ENCODE measurements around the gene NOTUM.
A peak's percentile ranks its signal among the peaks of the same experiment; 100 is the strongest.
"Not testable (repeated sequence)": the region's sequence is repeated elsewhere in the genome, so short reads cannot be mapped to it uniquely, and the experiment has no call there.

The NOTUM gene

DNA sequence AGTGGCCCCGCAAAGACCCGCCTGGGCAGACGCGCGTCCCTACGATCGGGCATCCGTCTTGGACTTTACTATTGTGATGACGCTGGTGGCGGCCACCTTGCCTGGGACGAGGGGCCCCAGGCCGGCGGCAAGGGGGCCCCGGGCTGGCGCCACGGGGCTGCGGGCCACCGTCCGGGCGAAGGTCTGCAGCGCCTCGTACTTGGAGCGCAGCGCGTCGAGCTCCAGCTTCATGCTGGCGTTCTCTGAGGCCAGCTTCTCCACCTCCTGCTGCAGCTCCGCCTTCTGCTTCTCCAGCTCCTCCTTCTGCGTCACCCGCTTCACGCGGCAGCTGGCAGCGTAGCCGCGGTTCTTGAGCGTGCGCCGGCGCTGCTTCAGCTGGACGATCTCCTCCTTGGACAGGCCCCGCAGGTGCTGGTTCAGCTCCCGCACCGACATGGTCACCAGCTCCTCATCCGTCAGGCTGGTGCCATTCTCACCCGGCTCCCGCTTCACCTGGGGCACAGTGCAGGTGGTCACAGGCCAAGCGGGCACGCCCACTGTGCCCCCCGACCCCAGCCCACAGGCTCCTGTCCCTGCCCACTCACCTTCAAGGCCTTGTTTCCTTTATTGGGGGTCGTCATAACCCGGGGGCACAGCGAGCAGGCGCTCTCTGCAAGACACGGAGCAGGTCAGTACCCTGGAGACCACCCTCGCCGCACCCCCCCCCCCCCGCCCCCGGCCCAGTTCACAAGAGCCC is 38.3 kb downstream of the NOTUM start:
- DNase-seq = peak in 1 of 3 donors; percentile 42

- DNase-seq = no peak
These were observed 38.9 kb downstream of the NOTUM start for GRCh38 chr17:81921996-81922565.

GRCh38 chr17:81921537-81921862 is 39.5 kb downstream of the NOTUM start:
- no peak for DNase-seq

DNA sequence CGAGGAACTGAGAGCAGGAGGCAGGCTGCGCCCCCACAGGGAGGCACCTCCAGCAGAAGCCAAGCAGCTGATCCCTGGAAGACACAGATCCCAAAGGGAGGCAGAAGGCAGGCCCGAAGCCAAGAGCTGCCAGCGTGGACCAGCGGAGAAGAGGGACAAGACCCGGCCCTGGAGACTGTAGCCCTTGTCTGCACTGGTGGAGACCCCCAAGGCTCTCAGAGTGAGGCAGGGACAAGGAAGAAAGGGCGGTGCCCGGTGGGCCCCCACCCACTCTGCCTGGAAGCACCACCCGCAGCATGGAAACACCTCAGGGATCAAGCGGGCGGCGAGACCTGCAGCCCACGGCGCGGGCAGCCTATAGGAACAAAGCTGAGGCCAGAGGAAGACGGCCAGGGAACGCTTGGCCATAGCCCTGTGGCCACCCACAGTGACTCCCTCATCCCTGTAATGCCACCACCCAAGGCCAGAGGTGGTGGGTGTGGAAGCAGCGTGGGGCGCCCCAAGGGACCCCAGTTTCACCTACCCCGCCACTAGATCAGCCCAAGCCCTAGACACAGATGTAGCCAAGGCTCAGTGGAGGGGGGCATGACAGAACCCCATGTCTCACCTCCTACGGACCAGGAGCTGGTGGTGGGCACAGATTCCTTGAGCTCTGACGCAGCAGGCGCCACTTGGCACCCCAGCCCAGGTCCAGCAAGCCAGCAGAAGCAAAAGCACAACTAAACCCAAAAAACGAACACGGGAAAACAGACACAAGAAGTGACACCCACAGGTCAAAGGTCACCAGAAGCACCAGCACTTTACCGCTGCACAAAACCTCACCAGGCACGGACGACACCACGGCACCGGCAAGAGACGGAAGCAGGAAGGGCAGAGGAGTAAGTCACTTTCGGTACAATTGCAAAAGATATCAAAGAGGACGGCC is 40.1 kb downstream of the NOTUM start:
- peak; percentile 62 to 68 (median 64) for DNase-seq

DNA sequence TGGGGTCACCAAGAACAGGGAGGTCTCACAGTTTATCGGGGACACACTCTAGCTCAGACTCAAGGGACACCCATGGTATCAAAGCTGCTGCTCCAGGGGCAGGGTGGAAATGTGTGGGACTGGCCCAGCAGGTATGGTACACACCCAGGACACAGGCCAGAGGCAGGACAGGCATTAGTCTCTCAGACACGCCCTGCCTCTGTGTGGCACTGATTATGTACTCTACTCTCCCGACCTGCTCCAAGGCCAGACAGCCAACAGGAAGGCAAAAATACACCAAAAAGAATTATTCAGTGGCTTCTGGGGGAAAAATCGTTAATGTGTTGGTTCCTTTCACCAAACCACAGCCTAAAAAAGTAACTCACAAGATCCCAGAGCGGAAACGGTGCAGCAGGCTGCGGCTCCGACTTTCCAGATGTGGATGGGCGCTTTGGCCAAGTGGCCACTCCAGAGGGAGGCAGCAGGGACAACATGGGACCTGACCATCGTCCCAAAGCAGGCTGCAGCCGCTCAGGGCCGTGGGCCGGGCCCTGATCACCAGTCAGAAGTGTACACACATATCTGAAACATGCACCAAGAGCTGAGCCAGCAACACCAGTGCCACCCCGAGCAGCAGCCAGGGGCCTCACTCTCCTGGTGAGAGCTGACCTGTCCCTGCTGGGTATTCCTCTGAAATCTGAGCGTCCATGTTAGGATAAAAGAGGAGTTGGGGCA is 42.0 kb downstream of the NOTUM start:
- no peak for DNase-seq

DNA sequence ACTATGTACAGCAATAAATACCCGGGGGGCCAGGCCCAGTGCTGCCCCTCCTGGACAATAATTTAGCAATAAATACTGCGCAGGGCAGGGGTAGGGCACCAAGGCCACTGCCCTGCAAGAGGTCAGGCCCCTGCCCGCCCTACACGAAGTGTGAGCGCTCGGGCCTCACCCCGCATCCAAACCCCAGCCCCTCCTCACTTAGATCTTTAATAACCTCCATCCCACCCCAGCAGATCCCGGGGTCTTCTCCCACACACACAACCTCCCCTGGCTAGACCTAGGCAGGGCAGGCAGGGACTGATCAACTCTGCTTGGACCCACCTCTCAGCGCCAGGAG is 42.7 kb downstream of the NOTUM start:
- not testable (repeated sequence) for DNase-seq

- DNase-seq = peak; percentile 87 to 94 (median 92)
These were observed 43.2 kb downstream of the NOTUM start, which contains the start of gene SIRT7 for GRCh38 chr17:81917565-81918332. Gene SIRT7, minus strand, starts transcription at chr17:81918176. Its CDS starts 45 bp downstream, at chr17:81918131.

GRCh38 chr17:81916234-81917001 is 44.6 kb downstream of the NOTUM start:
- peak; percentile 83 to 88 (median 87) for DNase-seq

GRCh38 chr17:81915331-81915730 is 45.7 kb downstream of the NOTUM start:
- DNase-seq = no peak

- DNase-seq = no peak
These were observed 46.7 kb downstream of the NOTUM start for GRCh38 chr17:81914103-81914850.

GRCh38 chr17:81913394-81914102 is 47.4 kb downstream of the NOTUM start:
- DNase-seq = no peak

DNA sequence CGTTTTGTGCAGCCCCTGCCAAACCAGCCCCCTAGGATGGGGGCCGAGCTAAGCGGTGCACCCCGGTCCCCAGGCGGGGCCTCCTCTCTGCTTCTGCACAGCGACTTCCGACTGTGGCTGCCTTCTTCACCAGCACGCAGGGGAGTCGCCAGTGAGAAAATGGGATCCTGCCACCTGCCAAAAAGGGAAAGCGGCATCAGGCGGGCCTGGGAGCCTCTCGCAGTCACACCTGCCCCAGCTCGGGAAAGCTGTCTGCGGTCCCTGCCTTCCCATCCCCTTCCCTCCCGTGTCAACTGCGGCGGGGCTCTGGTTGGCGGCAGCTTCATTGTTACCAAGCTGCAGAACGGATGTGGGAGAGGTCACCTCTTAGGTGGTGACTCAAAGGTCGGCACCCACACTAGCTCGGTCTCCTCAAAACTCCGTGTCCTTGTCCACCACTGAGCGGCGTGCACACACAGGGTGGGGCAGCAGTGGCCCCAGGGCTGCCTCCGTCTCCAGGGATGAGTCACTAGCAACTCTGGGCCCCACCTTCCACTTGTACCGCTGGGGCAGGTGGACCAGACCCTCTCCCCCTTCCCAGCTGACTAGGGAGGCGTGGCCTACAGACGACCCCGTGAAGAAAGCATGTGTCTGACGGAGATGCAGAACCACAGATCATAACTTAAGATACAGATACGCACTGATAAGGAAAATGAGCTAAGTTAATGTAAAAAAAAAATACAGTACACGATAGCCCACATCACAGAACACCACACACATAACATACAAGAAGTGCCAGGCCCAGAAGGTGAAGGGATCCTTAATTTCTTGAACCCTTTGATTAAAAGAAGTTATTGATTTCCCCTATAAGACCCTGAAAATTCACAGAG is 48.3 kb downstream of the NOTUM start:
- no peak for DNase-seq

DNA sequence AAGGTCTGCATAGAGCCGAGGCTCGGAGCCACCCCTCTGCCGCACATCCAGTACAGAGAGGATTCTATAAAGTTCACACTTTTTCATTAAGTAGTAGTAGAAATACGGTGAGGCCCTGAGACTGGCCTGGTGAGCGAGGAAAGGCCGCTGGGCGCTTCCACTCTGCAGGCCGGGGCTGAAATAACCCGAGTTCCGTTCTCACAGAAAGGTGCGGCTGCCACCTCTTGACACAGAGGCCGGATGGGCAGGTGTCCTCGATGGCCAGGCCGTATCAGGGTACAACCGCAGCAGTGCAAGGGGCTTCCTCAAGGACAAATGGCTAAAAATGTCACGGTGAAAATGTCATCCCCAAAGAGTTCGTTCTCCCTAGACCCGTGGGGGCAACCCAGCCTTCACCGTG is 49.0 kb downstream of the NOTUM start:
- DNase-seq = no peak

GRCh38 chr17:81911277-81911961 is 49.6 kb downstream of the NOTUM start, which contains the start of gene PCYT2:
Gene PCYT2, minus strand, starts transcription at chr17:81911399. Its CDS starts 44 bp downstream, at chr17:81911355.
- peak; percentile 89 to 96 (median 94) for DNase-seq

GRCh38 chr17:81910840-81911276 is 50.1 kb downstream of the NOTUM start:
- DNase-seq = no peak

DNA sequence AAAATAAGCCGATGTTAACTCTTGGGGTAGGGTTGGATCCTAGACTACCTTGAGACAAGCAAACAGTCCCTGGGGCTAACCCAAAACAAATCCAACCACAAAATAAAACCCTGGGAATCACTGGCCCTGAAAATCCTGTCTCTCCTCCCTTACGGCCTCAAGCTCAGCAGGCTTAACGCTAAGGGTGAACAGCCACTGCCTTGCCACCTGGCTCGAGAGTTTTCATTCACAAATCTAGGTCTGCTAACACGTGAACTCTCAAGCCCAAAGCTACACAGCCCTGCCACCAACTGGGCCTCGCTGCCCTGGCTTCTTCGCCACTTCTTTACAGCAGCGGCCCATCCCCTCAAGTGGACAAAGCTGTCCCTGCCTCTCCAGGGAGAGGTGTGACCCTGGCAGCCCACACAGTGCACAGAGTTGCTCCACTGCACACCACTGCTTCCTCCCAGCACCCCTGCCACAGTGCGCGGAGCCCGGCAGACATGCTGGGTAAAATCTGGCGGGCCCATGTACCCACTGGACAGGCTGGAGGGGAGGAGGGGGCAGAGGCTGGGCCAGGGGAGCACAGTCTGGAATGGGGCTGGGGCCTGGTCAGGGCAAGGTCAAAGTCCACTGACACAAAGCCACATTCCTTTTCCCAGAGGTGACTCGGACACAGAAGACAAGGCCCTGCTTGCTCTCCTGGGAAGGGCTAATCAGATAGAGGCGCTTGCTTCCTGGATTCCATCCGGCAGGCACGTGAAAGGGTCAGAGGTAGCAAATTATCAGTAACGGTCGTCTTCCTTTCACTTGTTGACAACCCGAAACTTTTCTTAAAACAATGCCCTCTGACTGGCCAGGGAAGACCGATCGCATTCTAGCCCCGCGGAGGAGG is 50.8 kb downstream of the NOTUM start:
- DNase-seq = peak in 2 of 3 donors; percentile 31 to 44

- DNase-seq = no peak
These were observed 51.8 kb downstream of the NOTUM start for GRCh38 chr17:81909231-81909630.

All from suppressor macrophage treated with lipopolysaccharide for 1 hour (primary cell).